SK-N-SH (cell line): ENCODE data around the gene KIAA0513. TPM values are rescaled to one million over a fixed set of nuclear protein-coding genes. Genes with fewer than 3 reads are reported as not detected.

Experiments
- CTCF ChIA-PET: fragments of 300-600, 350-600 bp; formaldehyde crosslinking; extraction: SDS; loops from one replicate; lab custom pipeline; 2021; lab: Yijun Ruan, JAX
- POLR2A ChIA-PET: fragments of 350-600 bp; sonication (Branson Sonifier 250); formaldehyde crosslinking; extraction: SDS; loops from one replicate; lab custom pipeline; 2020; ENCODE audit warnings: antibody characterized with exemption, inconsistent platforms; lab: Yijun Ruan, JAX
- DNase-seq: peaks from one replicate; pipeline ENCODE4 v3.0.0; 2012
- H2AFZ ChIP-seq: fragments of 200-600 bp; sonication (generic); 2 replicates; pipeline ENCODE4 v1.8.1; 2016; ENCODE audit warnings: antibody characterized with exemption, mild to moderate bottlenecking, low read depth
- H3F3A ChIP-seq: fragments of 200-600 bp; sonication (generic); replicated peaks from 2 replicates; pipeline ENCODE3; 2016; ENCODE audit warnings: antibody characterized with exemption, mild to moderate bottlenecking; ENCODE audit not compliant: insufficient read depth
- H3K27ac ChIP-seq, 2 experiments: fragments of 200-500 bp in 1 of 2; fragments of 200-600 bp in 1 of 2; sonication (Bioruptor generic) in 1 of 2; sonication (generic), shearing (Covaris generic) in 1 of 2; 2 replicates each; pipeline versions ENCODE4 v1.5.1 to v1.6.1; 2014 to 2016; ENCODE audit warnings: low read depth in 2 of 2, inconsistent platforms in 1 of 2, low read length in 1 of 2, mild to moderate bottlenecking in 1 of 2, mixed read lengths in 1 of 2
- H3K27me3 ChIP-seq: fragments of 200-600 bp; sonication (generic), shearing (Covaris generic); 2 replicates; pipeline ENCODE4 v1.6.1; 2016; ENCODE audit warnings: mixed run types; ENCODE audit not compliant: insufficient read depth
- H3K36me3 ChIP-seq, 2 experiments: fragments of 200-500 bp in 1 of 2; fragments of 200-600 bp in 1 of 2; sonication (Bioruptor generic) in 1 of 2; sonication (generic) in 1 of 2; replicated peaks in 1 of 2; 2 replicates each; pipeline versions ENCODE3 to v1.5.1; 2014 to 2016; ENCODE audit warnings: low read length in 1 of 2, mild to moderate bottlenecking in 1 of 2; ENCODE audit not compliant: insufficient read depth in 2 of 2, control insufficient read depth in 1 of 2
- H3K4me1 ChIP-seq, 2 experiments: fragments of 200-500 bp in 1 of 2; fragments of 200-600 bp in 1 of 2; sonication (Bioruptor generic) in 1 of 2; sonication (generic), shearing (Covaris generic) in 1 of 2; 2 replicates each; pipeline versions ENCODE4 v1.5.1 to v1.6.1; 2014 to 2016; ENCODE audit warnings: low read depth in 1 of 2, low read length in 1 of 2, mixed run types in 1 of 2; ENCODE audit not compliant: insufficient read depth in 2 of 2, control insufficient read depth in 1 of 2
- H3K4me2 ChIP-seq: fragments of 200-600 bp; sonication (generic), shearing (Covaris generic); 2 replicates; pipeline ENCODE4 v1.6.1; 2017; ENCODE audit warnings: mixed run types
- H3K4me3 ChIP-seq, 2 experiments: fragments of 200-500 bp in 1 of 2; fragments of 200-600 bp in 1 of 2; sonication (Bioruptor generic) in 1 of 2; sonication (generic), shearing (Covaris generic) in 1 of 2; 2 replicates each; pipeline versions ENCODE4 v1.5.1 to v1.8.1; 2014 to 2016; ENCODE audit warnings: low read depth in 2 of 2, inconsistent platforms in 1 of 2, low read length in 1 of 2, mild to moderate bottlenecking in 1 of 2, mixed read lengths in 1 of 2, moderate library complexity in 1 of 2
- H3K79me2 ChIP-seq: fragments of 200-600 bp; sonication (generic); 2 replicates; pipeline ENCODE4 v1.8.1; 2017; ENCODE audit warnings: mild to moderate bottlenecking; ENCODE audit not compliant: insufficient read depth
- H3K9ac ChIP-seq: fragments of 200-600 bp; sonication (generic); 2 replicates; pipeline ENCODE4 v1.6.1; 2017; ENCODE audit warnings: mixed run types
- H3K9me2 ChIP-seq: fragments of 200-600 bp; sonication (generic); 2 replicates; pipeline ENCODE4 v1.6.1; 2017; ENCODE audit warnings: mixed run types
- H3K9me3 ChIP-seq: fragments of 200-600 bp; sonication (generic); 2 replicates; pipeline ENCODE4 v1.6.1; 2017; ENCODE audit warnings: mixed run types, mild to moderate bottlenecking, moderate library complexity
- H4K20me1 ChIP-seq: fragments of 200-600 bp; sonication (generic); 2 replicates; pipeline ENCODE4 v1.6.1; 2017; ENCODE audit warnings: mild to moderate bottlenecking, mixed run types; ENCODE audit not compliant: insufficient read depth
- EP300 ChIP-seq, 2 experiments: IDR thresholded peaks; 2 replicates each; pipeline versions ENCODE4 v1.4.0 to v1.6.1; 2012; ENCODE audit warnings: borderline replicate concordance in 1 of 2, low read depth in 1 of 2, low read length in 1 of 2
- EZH2phosphoT487 ChIP-seq: fragments of 200-600 bp; sonication (generic); IDR thresholded peaks from 2 replicates; pipeline ENCODE4 v1.6.1; 2017; ENCODE audit warnings: low read depth, mixed run types, mild to moderate bottlenecking, antibody characterized with exemption, moderate library complexity, borderline replicate concordance
- FOSL2 ChIP-seq: IDR thresholded peaks from 2 replicates; pipeline ENCODE4 v1.4.0; 2012; ENCODE audit warnings: low read depth, mild to moderate bottlenecking, moderate library complexity, borderline replicate concordance
- FOXM1 ChIP-seq: IDR thresholded peaks from 2 replicates; pipeline ENCODE4 v1.4.0; 2012; ENCODE audit warnings: low read depth, mild to moderate bottlenecking
- JUND ChIP-seq: IDR thresholded peaks from 2 replicates; pipeline ENCODE4 v1.4.0; 2012
- MXI1 ChIP-seq: IDR thresholded peaks from 2 replicates; pipeline ENCODE4 v1.6.1; 2012; ENCODE audit warnings: mild to moderate bottlenecking, low read depth, low read length, improper control_type of control experiment
- NFIC ChIP-seq: IDR thresholded peaks from 2 replicates; pipeline ENCODE4 v1.4.0; 2012; ENCODE audit warnings: borderline replicate concordance
- NRF1 ChIP-seq: IDR thresholded peaks from 2 replicates; pipeline ENCODE4 v1.6.1; 2012; ENCODE audit warnings: low read depth, mild to moderate bottlenecking, low read length
- POLR2AphosphoS5 ChIP-seq: IDR thresholded peaks from 2 replicates; pipeline ENCODE4 v1.6.1; 2012; ENCODE audit warnings: low read depth, low read length
- SMC3 ChIP-seq: IDR thresholded peaks from 2 replicates; pipeline ENCODE4 v1.6.1; 2012; ENCODE audit warnings: low read depth, low read length, improper control_type of control experiment
- TCF12 ChIP-seq: IDR thresholded peaks from 2 replicates; pipeline ENCODE4 v1.4.0; 2012
- YY1 ChIP-seq: IDR thresholded peaks from 2 replicates; pipeline ENCODE4 v1.4.0; 2012; ENCODE audit warnings: low read depth, mild to moderate bottlenecking
- WGBS: methylation state at CpG from one replicate; pipeline ENCODE4 v1.1.6; 2017; ENCODE audit warnings: low lambda C conversion rate; 5-methylcytosine and 5-hydroxymethylcytosine counted together
- polyA plus RNA-seq, 3 experiments: library from polyadenylated mRNA; depleted of rRNA; stranded (reverse); fragments of >200 nt; gene quantifications; 2 replicates each; pipeline ENCODE4 v1.2.3, GENCODE V29; 2012
- TF ChIP-seq, protein P1 (sequence below): IDR thresholded peaks from 2 replicates; pipeline ENCODE4 v1.4.0; 2012; ENCODE audit warnings: low read depth
- TF ChIP-seq, protein P2 (sequence below): fragments of 200-600 bp; sonication (generic); IDR thresholded peaks from 2 replicates; pipeline ENCODE4 v1.6.1; 2017; ENCODE audit warnings: antibody characterized with exemption, mild to moderate bottlenecking, moderate library complexity
- TF ChIP-seq, protein P3 (sequence below): IDR thresholded peaks from 2 replicates; pipeline ENCODE4 v1.4.0; 2012; ENCODE audit warnings: low read depth, borderline replicate concordance
- TF ChIP-seq, protein P4 (sequence below): IDR thresholded peaks from 2 replicates; pipeline ENCODE4 v1.6.1; 2012; ENCODE audit warnings: mild to moderate bottlenecking, low read depth, low read length, moderate library complexity

Gene KIAA0513
- polyA plus RNA-seq, 1 of the 3 experiments (the other 2 are of a cell fraction) = 6.5 TPM

DNA sequence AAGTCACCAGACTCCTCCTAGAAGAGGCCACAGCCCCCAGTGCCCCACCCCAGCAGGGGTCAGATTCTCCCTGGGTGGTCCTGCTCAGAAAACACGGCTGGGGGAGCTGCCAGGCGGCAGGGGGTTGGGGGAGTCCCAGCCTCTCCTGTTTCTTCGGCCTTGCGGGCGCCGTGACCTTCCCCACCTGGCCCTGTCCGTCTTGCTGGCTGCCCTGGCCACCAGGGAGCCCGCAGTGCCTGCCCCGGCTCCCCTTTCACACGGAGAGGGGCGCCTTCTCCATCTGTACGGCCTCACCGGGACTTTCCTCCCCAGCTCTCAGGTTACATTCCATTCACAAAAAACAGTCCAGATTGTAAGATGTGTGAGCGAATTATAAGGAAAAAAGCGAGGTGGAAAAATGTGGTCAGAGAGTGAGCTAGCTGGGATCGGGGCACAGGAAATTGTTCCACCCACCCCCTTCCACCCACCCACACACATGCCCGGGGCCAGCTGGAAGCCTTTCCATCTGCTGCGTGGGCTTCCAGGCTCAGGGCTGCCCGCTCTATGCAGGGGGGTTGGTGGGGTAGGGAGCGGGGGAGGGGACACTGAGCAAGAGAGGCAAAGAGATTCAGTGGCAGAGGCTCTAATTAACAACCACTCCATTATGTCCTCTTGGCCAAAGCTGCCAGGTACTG is 99.2 kb downstream of the KIAA0513 start:
- H4K20me1 ChIP-seq = no peaks in the 10 kb centered on the region
- ChIA-PET CTCF (interaction anchor here (0.8 to 5.5 kb wide), 8 partner anchors 9 to 295 kb away, joined by 3 to 48 read pairs (median 4); no protein-coding TSS in a partner anchor), POLR2A (interaction anchor here (1.2 kb wide), 1 partner anchor 14 kb away, joined by 4 read pairs; no protein-coding TSS in a partner anchor)
- H2AFZ ChIP-seq = peak overlapping the region; percentile 49; the same call in 1 of the 2 replicates
- peaks cover 17 to 22% of the 10 kb centered on the region in 2 experiments; a peak in 3 of 4 replicates for H3K4me1 ChIP-seq
- peak overlapping the region; percentile 54 to 64 for H3K27ac ChIP-seq
- H3K79me2 ChIP-seq = no peaks in the 10 kb centered on the region
- no peaks in the 10 kb centered on the region for H3K9me3 ChIP-seq
- WGBS = 29% methylated on average over 14 of the region's 20 CpGs
- H3K4me3 ChIP-seq = no peak overlapping the region
- peak overlapping the region; percentile 62; the same call in 1 of the 2 replicates for H3K4me2 ChIP-seq
- TF ChIP-seq TCF12 (peak; percentile 65), EZH2phosphoT487 (no peak), FOXM1 (no peak), MXI1 (no peak), POLR2AphosphoS5 (no peak), EP300 (IDR thresholded peaks at IDR 0.05; ENCODE audit: borderline replicate concordance in 1 of 2, low read depth in 1 of 2, low read length in 1 of 2) (peak in 1 of 2 experiments; percentile 7; a peak in 1 of 4 replicates), JUND (no peak), NRF1 (no peak), SMC3 (no peak), YY1 (no peak), FOSL2 (no peak)
- TF ChIP-seq, protein P1, sequence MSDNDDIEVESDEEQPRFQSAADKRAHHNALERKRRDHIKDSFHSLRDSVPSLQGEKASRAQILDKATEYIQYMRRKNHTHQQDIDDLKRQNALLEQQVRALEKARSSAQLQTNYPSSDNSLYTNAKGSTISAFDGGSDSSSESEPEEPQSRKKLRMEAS = peak; percentile 36; the same call in 1 of the 2 replicates
- TF ChIP-seq, protein P2, sequence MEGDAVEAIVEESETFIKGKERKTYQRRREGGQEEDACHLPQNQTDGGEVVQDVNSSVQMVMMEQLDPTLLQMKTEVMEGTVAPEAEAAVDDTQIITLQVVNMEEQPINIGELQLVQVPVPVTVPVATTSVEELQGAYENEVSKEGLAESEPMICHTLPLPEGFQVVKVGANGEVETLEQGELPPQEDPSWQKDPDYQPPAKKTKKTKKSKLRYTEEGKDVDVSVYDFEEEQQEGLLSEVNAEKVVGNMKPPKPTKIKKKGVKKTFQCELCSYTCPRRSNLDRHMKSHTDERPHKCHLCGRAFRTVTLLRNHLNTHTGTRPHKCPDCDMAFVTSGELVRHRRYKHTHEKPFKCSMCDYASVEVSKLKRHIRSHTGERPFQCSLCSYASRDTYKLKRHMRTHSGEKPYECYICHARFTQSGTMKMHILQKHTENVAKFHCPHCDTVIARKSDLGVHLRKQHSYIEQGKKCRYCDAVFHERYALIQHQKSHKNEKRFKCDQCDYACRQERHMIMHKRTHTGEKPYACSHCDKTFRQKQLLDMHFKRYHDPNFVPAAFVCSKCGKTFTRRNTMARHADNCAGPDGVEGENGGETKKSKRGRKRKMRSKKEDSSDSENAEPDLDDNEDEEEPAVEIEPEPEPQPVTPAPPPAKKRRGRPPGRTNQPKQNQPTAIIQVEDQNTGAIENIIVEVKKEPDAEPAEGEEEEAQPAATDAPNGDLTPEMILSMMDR = peak; percentile 10; the same call in 1 of the 2 replicates
- H3K9ac ChIP-seq = no peak overlapping the region; the same call in 1 of the 2 replicates
- H3K36me3 ChIP-seq = no peaks in the 10 kb centered on the region
- DNase-seq = peak; percentile 87
- H3K27me3 ChIP-seq = no peaks in the 10 kb centered on the region
- H3F3A ChIP-seq = peaks cover 16% of the 10 kb centered on the region
- H3K9me2 ChIP-seq = no peaks in the 10 kb centered on the region

DNA sequence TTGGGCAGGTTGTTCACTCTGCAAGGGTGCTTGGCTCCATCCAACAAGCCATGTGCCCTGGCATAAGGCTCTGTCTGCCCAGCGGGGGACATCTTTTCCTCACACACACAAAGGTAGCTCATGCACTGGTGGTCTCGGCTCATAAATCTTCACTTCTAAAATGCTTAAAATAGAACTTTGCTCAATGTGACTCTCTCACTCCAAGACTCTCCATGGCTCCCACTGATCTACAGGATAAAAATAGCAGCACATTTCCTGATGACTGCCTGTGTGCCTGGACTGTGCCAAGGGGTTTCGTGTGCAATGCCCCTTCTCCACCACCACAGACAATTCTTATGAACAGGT is 99.8 kb downstream of the KIAA0513 start:
- WGBS = 87% methylated on average over 3 of the region's 3 CpGs
- no peaks in the 10 kb centered on the region for H4K20me1 ChIP-seq
- CTCF ChIA-PET = interaction anchor here (0.8 to 5.5 kb wide), 4 partner anchors 13 to 143 kb away, joined by 3 to 48 read pairs (median 4); no protein-coding TSS in a partner anchor
- H3K27me3 ChIP-seq = no peaks in the 10 kb centered on the region
- no peaks in the 10 kb centered on the region for H3K36me3 ChIP-seq
- 0 out of 2 replicates have a peak overlapping the region, but pooled peaks have one; percentile 49 for H2AFZ ChIP-seq
- POLR2A ChIA-PET = no interaction called here
- no peaks in the 10 kb centered on the region for H3K9me2 ChIP-seq
- peak overlapping the region; percentile 62; the same call in 1 of the 2 replicates for H3K4me2 ChIP-seq
- H3K9me3 ChIP-seq = no peaks in the 10 kb centered on the region
- peak overlapping the region in 1 of 2 experiments; percentile 64; a peak in 1 of 4 replicates for H3K27ac ChIP-seq
- H3K4me3 ChIP-seq = no peak overlapping the region
- H3K9ac ChIP-seq = no peak overlapping the region
- peaks cover 17 to 22% of the 10 kb centered on the region in 2 experiments; a peak in 3 of 4 replicates for H3K4me1 ChIP-seq
- H3F3A ChIP-seq = peaks cover 16% of the 10 kb centered on the region
- no peak for DNase-seq
- no peaks in the 10 kb centered on the region for H3K79me2 ChIP-seq
- no peak for TF ChIP-seq EP300 (IDR thresholded peaks at IDR 0.05; ENCODE audit: borderline replicate concordance in 1 of 2, low read depth in 1 of 2, low read length in 1 of 2)
- TF ChIP-seq, protein P3, sequence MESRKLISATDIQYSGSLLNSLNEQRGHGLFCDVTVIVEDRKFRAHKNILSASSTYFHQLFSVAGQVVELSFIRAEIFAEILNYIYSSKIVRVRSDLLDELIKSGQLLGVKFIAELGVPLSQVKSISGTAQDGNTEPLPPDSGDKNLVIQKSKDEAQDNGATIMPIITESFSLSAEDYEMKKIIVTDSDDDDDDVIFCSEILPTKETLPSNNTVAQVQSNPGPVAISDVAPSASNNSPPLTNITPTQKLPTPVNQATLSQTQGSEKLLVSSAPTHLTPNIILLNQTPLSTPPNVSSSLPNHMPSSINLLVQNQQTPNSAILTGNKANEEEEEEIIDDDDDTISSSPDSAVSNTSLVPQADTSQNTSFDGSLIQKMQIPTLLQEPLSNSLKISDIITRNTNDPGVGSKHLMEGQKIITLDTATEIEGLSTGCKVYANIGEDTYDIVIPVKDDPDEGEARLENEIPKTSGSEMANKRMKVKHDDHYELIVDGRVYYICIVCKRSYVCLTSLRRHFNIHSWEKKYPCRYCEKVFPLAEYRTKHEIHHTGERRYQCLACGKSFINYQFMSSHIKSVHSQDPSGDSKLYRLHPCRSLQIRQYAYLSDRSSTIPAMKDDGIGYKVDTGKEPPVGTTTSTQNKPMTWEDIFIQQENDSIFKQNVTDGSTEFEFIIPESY = no peak
- TF ChIP-seq, protein P4, sequence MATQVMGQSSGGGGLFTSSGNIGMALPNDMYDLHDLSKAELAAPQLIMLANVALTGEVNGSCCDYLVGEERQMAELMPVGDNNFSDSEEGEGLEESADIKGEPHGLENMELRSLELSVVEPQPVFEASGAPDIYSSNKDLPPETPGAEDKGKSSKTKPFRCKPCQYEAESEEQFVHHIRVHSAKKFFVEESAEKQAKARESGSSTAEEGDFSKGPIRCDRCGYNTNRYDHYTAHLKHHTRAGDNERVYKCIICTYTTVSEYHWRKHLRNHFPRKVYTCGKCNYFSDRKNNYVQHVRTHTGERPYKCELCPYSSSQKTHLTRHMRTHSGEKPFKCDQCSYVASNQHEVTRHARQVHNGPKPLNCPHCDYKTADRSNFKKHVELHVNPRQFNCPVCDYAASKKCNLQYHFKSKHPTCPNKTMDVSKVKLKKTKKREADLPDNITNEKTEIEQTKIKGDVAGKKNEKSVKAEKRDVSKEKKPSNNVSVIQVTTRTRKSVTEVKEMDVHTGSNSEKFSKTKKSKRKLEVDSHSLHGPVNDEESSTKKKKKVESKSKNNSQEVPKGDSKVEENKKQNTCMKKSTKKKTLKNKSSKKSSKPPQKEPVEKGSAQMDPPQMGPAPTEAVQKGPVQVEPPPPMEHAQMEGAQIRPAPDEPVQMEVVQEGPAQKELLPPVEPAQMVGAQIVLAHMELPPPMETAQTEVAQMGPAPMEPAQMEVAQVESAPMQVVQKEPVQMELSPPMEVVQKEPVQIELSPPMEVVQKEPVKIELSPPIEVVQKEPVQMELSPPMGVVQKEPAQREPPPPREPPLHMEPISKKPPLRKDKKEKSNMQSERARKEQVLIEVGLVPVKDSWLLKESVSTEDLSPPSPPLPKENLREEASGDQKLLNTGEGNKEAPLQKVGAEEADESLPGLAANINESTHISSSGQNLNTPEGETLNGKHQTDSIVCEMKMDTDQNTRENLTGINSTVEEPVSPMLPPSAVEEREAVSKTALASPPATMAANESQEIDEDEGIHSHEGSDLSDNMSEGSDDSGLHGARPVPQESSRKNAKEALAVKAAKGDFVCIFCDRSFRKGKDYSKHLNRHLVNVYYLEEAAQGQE = no peak
- TF ChIP-seq NRF1 = no peak
- TF ChIP-seq NFIC = no peak
- no peak for TF ChIP-seq FOXM1
- TF ChIP-seq, protein P1 = no peak
